H9 (cell line): ENCODE data around the gene DUS1L. TPM values are rescaled to one million over a fixed set of nuclear protein-coding genes. Genes with fewer than 3 reads are reported as not detected.

Source experiments
- DNase-seq: peaks from one replicate; pipeline ENCODE4 v3.0.0-alpha.2; 2017
- H2AFZ ChIP-seq: one replicate; pipeline ENCODE4 v1.6.1; 2013; ENCODE audit warnings: mild to moderate bottlenecking, low read length, control low read depth, moderate library complexity
- H2AK5ac ChIP-seq: 2 replicates; pipeline ENCODE4 v1.6.1; 2013; ENCODE audit warnings: low read length, control low read depth, mixed read lengths; ENCODE audit not compliant: insufficient read length
- H2BK120ac ChIP-seq: one replicate; pipeline ENCODE4 v1.6.1; 2013; ENCODE audit warnings: low read depth, mild to moderate bottlenecking, low read length, control low read depth, inconsistent platforms; ENCODE audit not compliant: poor library complexity, severe bottlenecking
- H2BK12ac ChIP-seq: 2 replicates; pipeline ENCODE4 v1.6.1; 2013; ENCODE audit warnings: low read length, control low read depth, mixed read lengths, low read depth; ENCODE audit not compliant: insufficient read length
- H2BK15ac ChIP-seq: 2 replicates; pipeline ENCODE4 v1.6.1; 2013; ENCODE audit warnings: low read depth, low read length, control low read depth
- H2BK20ac ChIP-seq: one replicate; pipeline ENCODE4 v1.6.1; 2013; ENCODE audit warnings: low read depth, mild to moderate bottlenecking, low read length, control low read depth, inconsistent platforms; ENCODE audit not compliant: poor library complexity, severe bottlenecking
- H2BK5ac ChIP-seq: 2 replicates; pipeline ENCODE4 v1.6.1; 2013; ENCODE audit warnings: low read length, control low read depth, mixed read lengths; ENCODE audit not compliant: insufficient read length
- H3K14ac ChIP-seq: 2 replicates; pipeline ENCODE4 v1.6.1; 2013; ENCODE audit warnings: low read length, control low read depth; ENCODE audit not compliant: insufficient read depth
- H3K18ac ChIP-seq: 2 replicates; pipeline ENCODE4 v1.6.1; 2013; ENCODE audit warnings: low read depth, mild to moderate bottlenecking, mixed read lengths, low read length, control low read depth; ENCODE audit not compliant: insufficient read length
- H3K23ac ChIP-seq: 2 replicates; pipeline ENCODE4 v1.6.1; 2013; ENCODE audit warnings: low read length, control low read depth, mixed read lengths, low read depth; ENCODE audit not compliant: insufficient read length
- H3K23me2 ChIP-seq: 2 replicates; pipeline ENCODE4 v1.6.1; 2013; ENCODE audit warnings: low read depth, mild to moderate bottlenecking, mixed read lengths, low read length, control low read depth; ENCODE audit not compliant: insufficient read length, poor library complexity, severe bottlenecking
- H3K27ac ChIP-seq: 2 replicates; pipeline ENCODE4 v1.5.1; 2013; ENCODE audit warnings: low read length, control low read depth, mixed read lengths, low read depth; ENCODE audit not compliant: insufficient read length
- H3K27me3 ChIP-seq: 2 replicates; pipeline ENCODE4 v1.6.1; 2013; ENCODE audit warnings: low read length, control low read depth, inconsistent platforms; ENCODE audit not compliant: insufficient read depth
- H3K4ac ChIP-seq: 2 replicates; pipeline ENCODE4 v1.6.1; 2013; ENCODE audit warnings: low read depth, mild to moderate bottlenecking, control low read depth, inconsistent platforms, low read length, moderate library complexity
- H3K4me1 ChIP-seq: 2 replicates; pipeline ENCODE4 v1.6.1; 2013; ENCODE audit warnings: low read length, control low read depth, inconsistent platforms; ENCODE audit not compliant: insufficient read depth
- H3K4me2 ChIP-seq: 2 replicates; pipeline ENCODE4 v1.6.1; 2013; ENCODE audit warnings: low read length, control low read depth, mixed read lengths; ENCODE audit not compliant: insufficient read length, insufficient read depth
- H3K56ac ChIP-seq: 2 replicates; pipeline ENCODE4 v1.6.1; 2013; ENCODE audit warnings: low read depth, mild to moderate bottlenecking, mixed read lengths, low read length, control low read depth; ENCODE audit not compliant: insufficient read length
- H3K79me1 ChIP-seq: 2 replicates; pipeline ENCODE4 v1.6.1; 2013; ENCODE audit warnings: low read depth, mild to moderate bottlenecking, moderate library complexity, low read length, control low read depth, inconsistent platforms; ENCODE audit not compliant: insufficient read depth, poor library complexity, severe bottlenecking
- H3K79me2 ChIP-seq: 2 replicates; pipeline ENCODE4 v1.6.1; 2013; ENCODE audit warnings: low read length, control low read depth, inconsistent platforms; ENCODE audit not compliant: insufficient read depth
- H3K9ac ChIP-seq: 2 replicates; pipeline ENCODE4 v1.6.1; 2013; ENCODE audit warnings: low read length, control low read depth, mixed read lengths; ENCODE audit not compliant: insufficient read length; ENCODE audit errors: extremely low read depth
- H3K9me3 ChIP-seq: one replicate; pipeline ENCODE4 v1.6.1; 2013; ENCODE audit warnings: low read depth, low read length, inconsistent platforms; ENCODE audit not compliant: control insufficient read depth
- H3T11ph ChIP-seq: one replicate; pipeline ENCODE4 v1.6.1; 2013; ENCODE audit warnings: mild to moderate bottlenecking, low read length, control low read depth, inconsistent platforms
- H4K20me1 ChIP-seq: one replicate; pipeline ENCODE4 v1.6.1; 2013; ENCODE audit not compliant: control insufficient read depth, insufficient read length, insufficient read depth
- H4K5ac ChIP-seq: 2 replicates; pipeline ENCODE4 v1.6.1; 2013; ENCODE audit warnings: low read depth, mild to moderate bottlenecking, mixed read lengths, low read length, control low read depth; ENCODE audit not compliant: insufficient read length
- H4K8ac ChIP-seq: replicated peaks from 2 replicates; pipeline ENCODE4 v1.6.1; 2013; ENCODE audit warnings: low read length, control low read depth, mixed read lengths, low read depth; ENCODE audit not compliant: insufficient read length
- H4K91ac ChIP-seq: 2 replicates; pipeline ENCODE4 v1.6.1; 2013; ENCODE audit warnings: low read depth, mild to moderate bottlenecking, moderate library complexity, mixed read lengths, low read length, control low read depth; ENCODE audit not compliant: insufficient read length
- H3K27ac Mint-ChIP-seq, 3 experiments: 2 replicates in 2 of 3; 3 replicates in 1 of 3; pipeline ENCODE4 v1.8.0; 2020 to 2021; ENCODE audit warnings: mixed read lengths in 3 of 3, mild to moderate bottlenecking in 1 of 3, moderate library complexity in 1 of 3
- H3K27me3 Mint-ChIP-seq: 2 replicates; pipeline ENCODE4 v1.8.0; 2021; ENCODE audit warnings: low read depth, mild to moderate bottlenecking, moderate library complexity, mixed read lengths
- H3K36me3 Mint-ChIP-seq, 3 experiments: 2 replicates in 2 of 3; 3 replicates in 1 of 3; pipeline ENCODE4 v1.8.0; 2020 to 2021; ENCODE audit warnings: low read depth in 3 of 3, mixed read lengths in 3 of 3; ENCODE audit not compliant: insufficient read depth in 1 of 3
- H3K4me1 Mint-ChIP-seq, 2 experiments: 2 replicates each; pipeline ENCODE4 v1.8.0; 2020; ENCODE audit warnings: mixed read lengths in 2 of 2
- H3K4me3 Mint-ChIP-seq, 2 experiments: 2 replicates in 1 of 2; 3 replicates in 1 of 2; pipeline ENCODE4 v1.8.0; 2020 to 2021; ENCODE audit warnings: mild to moderate bottlenecking in 2 of 2, mixed read lengths in 2 of 2, moderate library complexity in 1 of 2
- H3K9me3 Mint-ChIP-seq, 2 experiments: 2 replicates in 1 of 2; 3 replicates in 1 of 2; pipeline ENCODE4 v1.8.0; 2020; ENCODE audit warnings: mild to moderate bottlenecking in 2 of 2, mixed read lengths in 2 of 2, moderate library complexity in 1 of 2
- CTCF ChIP-seq: fragments of 200-600 bp; sonication (generic); conservative IDR thresholded peaks from 3 replicates; pipeline ENCODE4 v1.8.0; 2021; ENCODE audit warnings: antibody characterized with exemption, mild to moderate bottlenecking
- WGBS: extraction: QIAGEN DNeasy Blood & Tissue Kit; methylation state at CpG from one replicate; pipeline ENCODE4 v1.1.7; 2013; ENCODE audit warnings: missing lambda C conversion rate, low lambda C conversion rate, mixed read lengths; ENCODE audit not compliant: insufficient read length; ENCODE audit errors: extremely low coverage; 5-methylcytosine and 5-hydroxymethylcytosine counted together
- total RNA-seq: library from RNA; stranded (reverse); gene quantifications from 2 replicates; pipeline ENCODE4 v1.2.1, GENCODE V29; 2021

Gene DUS1L
- total RNA-seq, 1 experiment from 2014 or later: 103 TPM

- Histone ChIP-seq H3K79me1 (peaks cover 2% of the 10 kb centered on the region), H3K23me2 (no peaks in the 10 kb centered on the region), H3K4ac (no peak overlapping the region), H3K27ac (no peak overlapping the region), H3K23ac (no peak overlapping the region), H3K56ac (no peak overlapping the region), H2BK120ac (no peak overlapping the region), H2AK5ac (no peak overlapping the region), H4K8ac (no peak overlapping the region), H3K9ac (no peak overlapping the region), H4K5ac (no peak overlapping the region), H2BK12ac (no peak overlapping the region), H3K9me3 (no peaks in the 10 kb centered on the region), H3K27me3 (no peaks in the 10 kb centered on the region), H4K91ac (no peak overlapping the region), H2BK15ac (no peak overlapping the region), H3K79me2 (no peaks in the 10 kb centered on the region), H2AFZ (no peak overlapping the region), H2BK20ac (no peak overlapping the region), H4K20me1 (peaks cover 3% of the 10 kb centered on the region), H2BK5ac (no peak overlapping the region), H3K4me1 (no peaks in the 10 kb centered on the region), H3K14ac (no peak overlapping the region), H3K18ac (no peak overlapping the region), H3T11ph (no peak overlapping the region), H3K4me2 (peak overlapping the region; percentile 72)
- Mint-ChIP-seq H3K9me3 (no peaks in the 10 kb centered on the region), H3K27ac (no peak overlapping the region), H3K36me3 (peaks cover 4 to 44% (median 39%) of the 10 kb centered on the region in 3 experiments; a peak in 5 of 7 replicates), H3K4me1 (peaks cover 0 to 13% of the 10 kb centered on the region in 2 experiments; a peak in 2 of 4 replicates), H3K27me3 (no peaks in the 10 kb centered on the region; the same call in 1 of the 2 replicates), H3K4me3 (peak overlapping the region; percentile 83 to 89)
- TF ChIP-seq CTCF: no peak
- no peak for DNase-seq
- no CpG with 5 or more reads among the region's 19 CpGs for WGBS
Observed at GRCh38 chr17:82053130-82053529, 12.5 kb downstream of the DUS1L start.
